ENCODE data around the gene ASPA. TPM values are rescaled to one million over a fixed set of nuclear protein-coding genes. Genes with fewer than 3 reads are reported as not detected.

Gene ASPA
- total RNA-seq, 4 donors from 2014 or later: 7.8 to 19.2 (median 15.4) TPM

DNA sequence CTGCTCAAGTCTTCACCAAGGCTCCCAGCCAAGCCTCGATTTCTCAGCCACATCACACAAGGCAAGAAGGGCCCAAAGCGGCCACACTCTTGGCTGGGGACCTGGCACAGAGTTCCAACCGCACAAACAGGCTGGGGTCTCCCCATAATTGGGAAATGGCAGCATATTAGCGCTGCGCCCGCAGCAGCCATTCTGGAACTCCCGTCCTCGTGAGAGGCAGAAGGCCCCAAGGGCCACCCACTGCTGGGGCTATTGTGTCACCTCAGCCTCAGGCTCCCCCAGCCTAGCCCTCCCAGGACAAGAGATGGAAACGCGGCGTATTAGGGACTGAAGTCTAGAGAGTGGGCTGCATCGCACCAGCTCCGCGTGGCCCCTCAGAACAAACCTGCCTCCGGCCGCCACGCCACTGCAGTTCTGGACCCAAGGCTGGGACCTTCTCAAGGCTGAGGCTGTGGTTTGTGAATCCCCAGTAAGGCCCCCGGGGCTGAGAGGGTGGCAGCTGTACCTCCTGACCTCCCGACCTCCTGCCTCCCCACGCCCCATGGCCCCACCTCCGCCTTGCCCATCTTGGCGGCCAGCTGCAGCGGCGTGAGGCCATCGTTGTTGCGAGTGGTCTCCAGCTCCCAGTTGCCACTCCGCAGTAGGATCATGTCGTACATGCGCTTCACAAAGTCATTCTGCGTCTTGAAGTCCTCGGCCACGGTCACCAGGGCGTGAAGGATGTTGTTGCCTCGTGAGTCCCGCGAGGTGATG lies 56.5 kb downstream of the ASPA start:
- Histone ChIP-seq H3K9me3 (no peaks in the 10 kb centered on the region), H3K4me1 (peaks cover 0 to 77% (median 16%) of the 10 kb centered on the region in 4 donors), H3K36me3 (peaks cover 0 to 8% (median 0%) of the 10 kb centered on the region in 3 donors), H3K27ac (peak overlapping the region; percentile 41 to 96 (median 84)), H3K4me3 (no peak overlapping the region), H3K27me3 (no peaks in the 10 kb centered on the region)
- TF ChIP-seq POLR2A (IDR thresholded peaks at IDR 0.05) (no peak), EP300 (IDR thresholded peaks at IDR 0.05) (no peak)
- TF ChIP-seq, protein P1, sequence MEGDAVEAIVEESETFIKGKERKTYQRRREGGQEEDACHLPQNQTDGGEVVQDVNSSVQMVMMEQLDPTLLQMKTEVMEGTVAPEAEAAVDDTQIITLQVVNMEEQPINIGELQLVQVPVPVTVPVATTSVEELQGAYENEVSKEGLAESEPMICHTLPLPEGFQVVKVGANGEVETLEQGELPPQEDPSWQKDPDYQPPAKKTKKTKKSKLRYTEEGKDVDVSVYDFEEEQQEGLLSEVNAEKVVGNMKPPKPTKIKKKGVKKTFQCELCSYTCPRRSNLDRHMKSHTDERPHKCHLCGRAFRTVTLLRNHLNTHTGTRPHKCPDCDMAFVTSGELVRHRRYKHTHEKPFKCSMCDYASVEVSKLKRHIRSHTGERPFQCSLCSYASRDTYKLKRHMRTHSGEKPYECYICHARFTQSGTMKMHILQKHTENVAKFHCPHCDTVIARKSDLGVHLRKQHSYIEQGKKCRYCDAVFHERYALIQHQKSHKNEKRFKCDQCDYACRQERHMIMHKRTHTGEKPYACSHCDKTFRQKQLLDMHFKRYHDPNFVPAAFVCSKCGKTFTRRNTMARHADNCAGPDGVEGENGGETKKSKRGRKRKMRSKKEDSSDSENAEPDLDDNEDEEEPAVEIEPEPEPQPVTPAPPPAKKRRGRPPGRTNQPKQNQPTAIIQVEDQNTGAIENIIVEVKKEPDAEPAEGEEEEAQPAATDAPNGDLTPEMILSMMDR (IDR thresholded peaks at IDR 0.05): no peak
- DNase-seq (ENCODE audit: low spot score in 2 of 2): no peak
- 86 to 88% methylated on average over 21 to 36 of the region's 36 CpGs for WGBS, 2 donors

DNA sequence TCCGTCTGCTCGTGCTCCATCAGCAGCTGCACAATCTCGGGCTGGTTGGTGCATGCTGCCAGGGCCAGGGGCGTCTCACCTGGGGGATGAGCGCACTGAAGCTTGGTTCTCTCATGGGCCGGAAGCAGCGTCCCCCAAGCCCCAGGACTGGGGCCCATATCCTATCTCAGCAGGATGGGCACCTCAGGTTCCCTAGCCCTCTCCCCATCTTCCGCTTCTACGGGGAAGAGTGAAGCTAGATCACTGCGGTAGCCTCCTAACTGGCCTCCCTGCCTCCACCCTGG lies 57.0 kb downstream of the ASPA start:
- 96% methylated on average over 10 of the region's 10 CpGs for WGBS, 2 donors
- no peak for DNase-seq (ENCODE audit: low spot score in 2 of 2)
- peaks cover 0 to 2% (median 0%) of the 10 kb centered on the region in 3 donors for H3K36me3 ChIP-seq
- no peaks in the 10 kb centered on the region for H3K27me3 ChIP-seq
- no peak overlapping the region for H3K4me3 ChIP-seq
- no peaks in the 10 kb centered on the region for H3K9me3 ChIP-seq
- H3K27ac ChIP-seq: peak overlapping the region; percentile 41 to 96 (median 84)
- no peak for TF ChIP-seq POLR2A (IDR thresholded peaks at IDR 0.05)
- no peak for TF ChIP-seq EP300 (IDR thresholded peaks at IDR 0.05)
- TF ChIP-seq, protein P1 (IDR thresholded peaks at IDR 0.05): no peak
- H3K4me1 ChIP-seq: peaks cover 0 to 75% (median 16%) of the 10 kb centered on the region in 4 donors

GRCh38 chr17:3533752-3534151 lies 58.0 kb downstream of the ASPA start:
- H3K4me3 ChIP-seq: no peak overlapping the region
- no peaks in the 10 kb centered on the region for H3K9me3 ChIP-seq
- peaks cover 0 to 66% (median 14%) of the 10 kb centered on the region in 4 donors for H3K4me1 ChIP-seq
- DNase-seq (ENCODE audit: low spot score in 2 of 2): no peak
- TF ChIP-seq, protein P1 (IDR thresholded peaks at IDR 0.05): no peak
- TF ChIP-seq EP300 (IDR thresholded peaks at IDR 0.05): no peak
- no peak for TF ChIP-seq POLR2A (IDR thresholded peaks at IDR 0.05)
- H3K36me3 ChIP-seq: no peaks in the 10 kb centered on the region
- WGBS, 2 donors: 90 to 97% methylated on average over 5 of the region's 5 CpGs
- peak overlapping the region in 3 of 4 donors; percentile 82 to 96 (median 88) for H3K27ac ChIP-seq
- no peaks in the 10 kb centered on the region for H3K27me3 ChIP-seq

GRCh38 chr17:3534881-3535252 lies 59.1 kb downstream of the ASPA start:
- Histone ChIP-seq H3K4me1 (peaks cover 0 to 58% (median 8%) of the 10 kb centered on the region in 4 donors), H3K36me3 (no peaks in the 10 kb centered on the region), H3K27ac (peak overlapping the region; percentile 57 to 96 (median 85)), H3K27me3 (no peaks in the 10 kb centered on the region), H3K4me3 (peak overlapping the region in 1 of 4 donors; percentile 51), H3K9me3 (no peaks in the 10 kb centered on the region)
- peak in 1 of 2 donors; percentile 31 for DNase-seq (ENCODE audit: low spot score in 2 of 2)
- 13 to 34% methylated on average over 3 of the region's 3 CpGs for WGBS, 2 donors
- TF ChIP-seq POLR2A (IDR thresholded peaks at IDR 0.05): no peak
- TF ChIP-seq EP300 (IDR thresholded peaks at IDR 0.05): peak in 1 of 2 donors; percentile 15

DNA sequence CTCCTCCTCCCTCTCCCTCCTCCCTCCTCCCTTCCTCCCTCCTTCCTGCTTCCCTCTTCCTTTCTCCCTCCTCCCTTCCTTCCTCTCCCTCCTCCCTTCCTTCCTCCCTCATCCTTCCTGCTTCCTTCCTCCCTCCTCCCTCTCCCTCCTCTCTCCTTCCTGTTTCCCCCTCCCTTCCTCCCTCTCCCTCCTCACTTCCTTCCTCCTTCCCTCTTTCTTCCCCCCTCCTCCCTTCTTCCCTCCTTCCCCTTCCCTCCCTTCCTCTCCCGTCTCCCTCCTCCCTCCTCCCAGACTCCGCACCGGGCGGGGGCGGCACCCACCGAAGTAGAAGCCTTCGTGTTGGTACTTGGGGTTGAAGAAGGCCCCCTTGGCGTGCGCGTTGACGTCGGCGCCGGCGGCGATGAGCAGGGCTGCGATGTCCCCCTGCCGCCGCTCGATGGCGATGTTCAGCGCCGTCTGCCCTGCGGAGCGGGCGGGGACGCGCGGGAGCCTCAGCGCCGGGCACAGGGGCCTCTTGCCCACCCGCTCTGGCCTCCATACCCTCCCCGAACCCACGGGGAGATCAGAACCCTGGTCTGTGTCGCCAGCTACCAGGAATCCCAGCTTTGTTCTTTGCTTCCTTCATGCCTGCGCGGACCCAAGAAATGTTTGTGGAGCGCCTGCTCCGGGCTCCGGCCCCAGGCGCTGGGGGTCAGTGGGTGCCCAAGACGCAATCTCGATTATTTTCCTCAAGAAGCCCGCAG lies 59.6 kb downstream of the ASPA start:
- no peak for TF ChIP-seq POLR2A (IDR thresholded peaks at IDR 0.05)
- TF ChIP-seq, protein P1 (IDR thresholded peaks at IDR 0.05): peak; percentile 50 to 93 (median 87)
- peak in 1 of 2 donors; percentile 57 for TF ChIP-seq EP300 (IDR thresholded peaks at IDR 0.05)
- Histone ChIP-seq H3K27ac (peak overlapping the region; percentile 76 to 96 (median 85)), H3K4me1 (peaks cover 0 to 52% (median 6%) of the 10 kb centered on the region in 4 donors), H3K27me3 (no peaks in the 10 kb centered on the region), H3K9me3 (no peaks in the 10 kb centered on the region), H3K36me3 (no peaks in the 10 kb centered on the region), H3K4me3 (peak overlapping the region; percentile 20 to 51 (median 32))
- 2 to 3% methylated on average over 32 to 36 of the region's 44 CpGs for WGBS, 2 donors
- peak in 1 of 2 donors; percentile 54 for DNase-seq (ENCODE audit: low spot score in 2 of 2)

Data from tibial nerve (tissue), 4 donors.